MM.1S (cell line): ENCODE measurements around the gene USF2.

ENCODE experiments used
- DNase-seq: peaks from one replicate; pipeline ENCODE4 v3.0.0-alpha.2; 2015
- H2AFZ ChIP-seq: fragments of 300-600 bp; sonication (generic); 2 replicates; pipeline ENCODE4 v1.6.0; 2016; ENCODE audit warnings: antibody characterized with exemption, low read length
- H3F3A ChIP-seq: fragments of 300-600 bp; sonication (generic); 2 replicates; pipeline ENCODE4 v1.6.1; 2016; ENCODE audit warnings: mild to moderate bottlenecking, antibody characterized with exemption, low read length, moderate library complexity, mixed read lengths; ENCODE audit not compliant: insufficient read depth
- H3K27ac ChIP-seq: fragments of 300-600 bp; sonication (generic); 2 replicates; pipeline ENCODE4 v1.5.1; 2016; ENCODE audit warnings: mild to moderate bottlenecking, low read length
- H3K27me3 ChIP-seq: fragments of 300-600 bp; sonication (generic); replicated peaks from 2 replicates; pipeline ENCODE4 v1.6.0; 2016; ENCODE audit warnings: low read length; ENCODE audit not compliant: insufficient read depth
- H3K36me3 ChIP-seq: fragments of 300-600 bp; sonication (generic); replicated peaks from 2 replicates; pipeline ENCODE4 v1.6.1; 2016; ENCODE audit warnings: mild to moderate bottlenecking, low read length, mixed read lengths; ENCODE audit not compliant: insufficient read depth
- H3K4me1 ChIP-seq: fragments of 300-600 bp; sonication (generic); 2 replicates; pipeline ENCODE4 v1.6.1; 2016; ENCODE audit warnings: low read length, mixed read lengths
- H3K4me2 ChIP-seq: fragments of 300-600 bp; sonication (generic); 2 replicates; pipeline ENCODE4 v1.6.0; 2016; ENCODE audit warnings: low read depth, low read length
- H3K4me3 ChIP-seq: fragments of 300-600 bp; sonication (generic); 2 replicates; pipeline ENCODE4 v1.5.1; 2016; ENCODE audit warnings: low read length, mixed read lengths
- H3K79me2 ChIP-seq: fragments of 300-600 bp; sonication (generic); 2 replicates; pipeline ENCODE4 v1.6.1; 2016; ENCODE audit warnings: mixed run types, low read length, mixed read lengths
- H3K9ac ChIP-seq: fragments of 300-600 bp; sonication (generic); 2 replicates; pipeline ENCODE4 v1.6.1; 2016; ENCODE audit warnings: low read length, mixed read lengths
- H3K9me2 ChIP-seq: fragments of 300-600 bp; sonication (generic); replicated peaks from 2 replicates; pipeline ENCODE4 v1.6.1; 2016; ENCODE audit warnings: mild to moderate bottlenecking, low read length, mixed read lengths; ENCODE audit not compliant: insufficient read depth
- H3K9me3 ChIP-seq: fragments of 300-600 bp; sonication (generic); replicated peaks from 2 replicates; pipeline ENCODE4 v1.6.1; 2016; ENCODE audit warnings: mild to moderate bottlenecking, low read length, mixed read lengths; ENCODE audit not compliant: insufficient read depth
- H4K20me1 ChIP-seq: fragments of 300-600 bp; sonication (generic); 2 replicates; pipeline ENCODE4 v1.6.1; 2016; ENCODE audit warnings: mild to moderate bottlenecking, low read length, moderate library complexity, mixed read lengths; ENCODE audit not compliant: insufficient read depth
- EZH2 ChIP-seq: fragments of 300-600 bp; sonication (generic); optimal IDR thresholded peaks from 2 replicates; pipeline ENCODE3; 2017; ENCODE audit warnings: low read depth, mild to moderate bottlenecking, antibody characterized with exemption, low read length, mixed read lengths
- EZH2phosphoT487 ChIP-seq: fragments of 300-600 bp; sonication (generic); IDR thresholded peaks from 2 replicates; pipeline ENCODE4 v1.6.1; 2018; ENCODE audit warnings: antibody characterized with exemption, low read length
- TF ChIP-seq, protein P1 (sequence below): fragments of 300-600 bp; sonication (generic); IDR thresholded peaks from 2 replicates; pipeline ENCODE4 v1.5.1; 2016; ENCODE audit warnings: antibody characterized with exemption, low read length, mixed read lengths

USF2 gene

DNA sequence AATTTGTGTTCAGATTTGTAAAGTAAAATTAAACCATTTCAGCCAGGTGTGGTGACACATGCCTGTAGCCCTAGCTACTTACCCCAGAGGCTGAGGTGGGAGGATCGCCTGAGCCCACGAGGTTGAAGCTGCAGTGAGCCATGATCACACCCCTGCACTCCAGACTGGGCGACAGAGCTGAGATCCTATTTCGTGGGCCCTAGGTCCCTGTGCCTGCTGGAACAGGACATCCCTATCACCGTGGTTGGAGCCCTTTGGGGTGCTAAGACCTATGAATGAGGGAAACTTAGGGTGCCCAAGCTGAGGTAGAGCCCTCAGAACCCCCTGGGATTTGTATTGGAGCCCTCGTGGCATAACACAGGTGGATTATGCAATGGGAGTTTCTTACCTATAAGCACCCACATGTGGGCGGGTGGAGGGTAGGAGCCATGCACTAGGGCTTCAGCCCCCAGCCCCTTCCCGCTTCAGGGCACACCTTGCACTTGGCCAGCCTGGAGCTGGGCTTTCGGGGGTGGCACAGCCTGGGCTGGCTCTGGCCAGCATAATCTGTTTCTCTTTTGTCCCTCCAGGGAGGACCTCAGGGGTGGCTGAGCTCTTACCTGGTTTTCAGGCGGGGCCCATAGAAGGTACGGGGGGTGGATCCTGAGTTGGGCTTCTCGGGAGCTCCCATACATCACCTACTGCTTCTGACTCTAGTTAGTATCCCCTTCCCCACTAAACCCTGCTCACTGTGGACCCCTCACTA is 7.2 kb upstream of the USF2 start:
- no peaks in the 10 kb centered on the region for H3K27me3 ChIP-seq
- H3K36me3 ChIP-seq: no peaks in the 10 kb centered on the region
- no peaks in the 10 kb centered on the region for H3K9me3 ChIP-seq
- H3K79me2 ChIP-seq: peaks cover 7% of the 10 kb centered on the region
- no peak for DNase-seq
- no peak overlapping the region for H3K4me3 ChIP-seq
- H3K27ac ChIP-seq: no peak overlapping the region
- H4K20me1 ChIP-seq: no peaks in the 10 kb centered on the region
- H3K4me1 ChIP-seq: no peaks in the 10 kb centered on the region
- H3K9me2 ChIP-seq: no peaks in the 10 kb centered on the region
- H3K9ac ChIP-seq: no peak overlapping the region
- no peak overlapping the region for H3K4me2 ChIP-seq
- H2AFZ ChIP-seq: no peak overlapping the region
- TF ChIP-seq, protein P1, sequence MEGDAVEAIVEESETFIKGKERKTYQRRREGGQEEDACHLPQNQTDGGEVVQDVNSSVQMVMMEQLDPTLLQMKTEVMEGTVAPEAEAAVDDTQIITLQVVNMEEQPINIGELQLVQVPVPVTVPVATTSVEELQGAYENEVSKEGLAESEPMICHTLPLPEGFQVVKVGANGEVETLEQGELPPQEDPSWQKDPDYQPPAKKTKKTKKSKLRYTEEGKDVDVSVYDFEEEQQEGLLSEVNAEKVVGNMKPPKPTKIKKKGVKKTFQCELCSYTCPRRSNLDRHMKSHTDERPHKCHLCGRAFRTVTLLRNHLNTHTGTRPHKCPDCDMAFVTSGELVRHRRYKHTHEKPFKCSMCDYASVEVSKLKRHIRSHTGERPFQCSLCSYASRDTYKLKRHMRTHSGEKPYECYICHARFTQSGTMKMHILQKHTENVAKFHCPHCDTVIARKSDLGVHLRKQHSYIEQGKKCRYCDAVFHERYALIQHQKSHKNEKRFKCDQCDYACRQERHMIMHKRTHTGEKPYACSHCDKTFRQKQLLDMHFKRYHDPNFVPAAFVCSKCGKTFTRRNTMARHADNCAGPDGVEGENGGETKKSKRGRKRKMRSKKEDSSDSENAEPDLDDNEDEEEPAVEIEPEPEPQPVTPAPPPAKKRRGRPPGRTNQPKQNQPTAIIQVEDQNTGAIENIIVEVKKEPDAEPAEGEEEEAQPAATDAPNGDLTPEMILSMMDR: no peak
- no peak for TF ChIP-seq EZH2phosphoT487
- no peak for TF ChIP-seq EZH2
- H3F3A ChIP-seq: peaks cover 10% of the 10 kb centered on the region

DNA sequence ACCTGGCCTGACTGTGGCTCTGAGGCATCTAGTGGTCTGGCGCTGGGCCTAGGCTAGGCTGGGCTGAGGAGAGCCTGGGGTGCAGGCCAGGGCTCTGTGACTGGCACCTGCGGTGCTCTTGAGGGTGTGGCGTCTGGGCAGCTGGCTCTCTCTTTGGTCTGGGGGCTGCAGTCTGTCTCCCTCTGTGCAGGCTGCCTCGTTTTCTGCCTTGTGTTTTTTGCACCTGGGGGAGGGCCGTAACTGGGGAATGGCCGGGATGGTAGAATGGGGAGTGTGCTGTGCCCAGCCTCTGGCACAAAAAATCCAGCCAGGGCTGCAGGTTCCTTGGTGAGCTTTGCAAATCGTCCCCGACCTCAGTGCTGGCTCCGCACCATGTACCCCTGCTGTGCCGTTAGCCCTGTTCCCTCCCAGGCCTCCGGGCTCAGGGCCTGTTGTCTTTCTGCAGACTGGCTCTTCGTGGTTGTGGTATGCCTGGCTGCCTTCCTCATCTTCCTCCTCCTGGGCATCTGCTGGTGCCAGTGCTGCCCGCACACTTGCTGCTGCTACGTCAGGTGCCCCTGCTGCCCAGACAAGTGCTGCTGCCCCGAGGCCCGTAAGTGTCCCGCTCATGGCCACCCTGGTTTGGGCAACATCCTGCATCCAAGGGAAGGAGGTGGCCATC is 6.5 kb upstream of the USF2 start:
- H2AFZ ChIP-seq: no peak overlapping the region
- H3K4me1 ChIP-seq: no peaks in the 10 kb centered on the region
- H3K36me3 ChIP-seq: no peaks in the 10 kb centered on the region
- H3K27me3 ChIP-seq: no peaks in the 10 kb centered on the region
- H4K20me1 ChIP-seq: no peaks in the 10 kb centered on the region
- H3K9ac ChIP-seq: no peak overlapping the region
- TF ChIP-seq, protein P1: no peak
- TF ChIP-seq EZH2phosphoT487 (no peak), EZH2 (no peak)
- no peaks in the 10 kb centered on the region for H3K9me2 ChIP-seq
- H3K9me3 ChIP-seq: no peaks in the 10 kb centered on the region
- peaks cover 10% of the 10 kb centered on the region for H3F3A ChIP-seq
- DNase-seq: no peak
- H3K79me2 ChIP-seq: peaks cover 14% of the 10 kb centered on the region
- no peak overlapping the region for H3K4me2 ChIP-seq
- H3K4me3 ChIP-seq: no peak overlapping the region
- H3K27ac ChIP-seq: no peak overlapping the region

DNA sequence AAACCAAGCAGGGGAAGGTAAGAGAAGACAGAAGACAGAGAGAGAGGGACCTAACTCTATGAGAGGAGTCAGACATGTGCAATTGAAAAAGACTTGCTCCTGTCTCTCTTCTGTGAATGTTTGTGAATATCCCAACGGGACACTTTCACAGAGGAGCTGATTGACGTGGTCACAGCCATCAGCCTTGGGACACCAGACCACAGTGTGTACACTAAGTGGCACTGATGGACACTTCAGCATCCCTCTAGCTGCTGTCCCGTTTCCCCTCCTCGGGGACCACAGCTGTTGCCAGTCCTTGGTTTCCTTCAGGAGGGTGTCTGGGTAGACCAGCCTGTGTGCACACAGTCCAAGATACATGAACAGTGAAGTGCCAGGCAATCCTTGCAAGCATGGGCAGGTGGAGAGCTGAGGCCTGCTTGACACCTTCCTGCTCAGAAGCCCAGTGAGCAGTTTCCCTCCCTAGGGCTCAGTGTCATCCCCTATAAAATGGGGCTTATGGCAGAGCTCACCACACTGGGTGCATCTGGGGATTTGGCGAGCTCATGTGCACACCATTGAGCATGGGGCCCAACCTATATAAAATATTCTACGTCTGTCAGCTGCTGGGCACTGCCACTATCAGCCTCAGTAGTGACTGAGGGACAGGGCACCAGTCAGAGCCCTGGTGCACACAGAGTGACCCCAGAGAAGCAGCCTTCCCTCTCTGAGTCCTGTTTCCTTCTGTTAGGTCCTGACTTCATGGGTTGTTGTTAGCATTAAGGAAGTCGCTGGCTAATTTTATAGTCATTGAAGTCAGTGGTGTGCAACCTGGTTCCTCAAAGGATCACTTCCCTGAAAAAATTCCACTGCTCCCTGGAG is 4.3 kb upstream of the USF2 start:
- no peaks in the 10 kb centered on the region for H3K36me3 ChIP-seq

More for the DNA sequence above, 4.3 kb upstream of the USF2 start:
- Histone ChIP-seq H4K20me1 (no peaks in the 10 kb centered on the region), H3K4me3 (no peak overlapping the region), H3K4me2 (no peak overlapping the region), H2AFZ (no peak overlapping the region), H3K9ac (no peak overlapping the region), H3K4me1 (no peaks in the 10 kb centered on the region), H3K27ac (no peak overlapping the region), H3K27me3 (no peaks in the 10 kb centered on the region), H3K79me2 (peaks cover 19% of the 10 kb centered on the region), H3K9me3 (no peaks in the 10 kb centered on the region), H3K9me2 (no peaks in the 10 kb centered on the region), H3F3A (peaks cover 10% of the 10 kb centered on the region)
- TF ChIP-seq, protein P1: no peak
- TF ChIP-seq EZH2phosphoT487 (no peak), EZH2 (no peak)
- no peak for DNase-seq
